ENCODE results near the gene MASP1.

DNA sequence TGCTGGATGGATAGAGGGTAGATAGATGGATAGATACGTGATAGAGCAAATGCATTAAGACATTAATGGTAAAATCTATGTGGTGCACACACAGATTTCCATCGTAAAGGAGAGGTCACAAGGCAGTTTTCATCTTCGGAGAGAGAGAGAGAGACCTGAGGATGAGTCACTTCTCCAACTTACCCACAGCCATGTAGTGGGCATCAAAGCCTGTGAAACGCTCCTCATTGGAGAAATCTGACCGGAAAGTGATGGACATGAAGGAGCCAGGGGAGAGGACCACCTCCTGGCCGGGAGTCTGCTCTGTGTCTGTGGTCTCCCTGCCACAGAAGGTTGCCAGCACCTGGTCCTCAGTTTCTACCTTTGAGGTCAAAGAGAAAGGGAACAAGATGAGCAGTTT lies 29.2 kb downstream of the MASP1 start:
- no peak for TF ChIP-seq FOXP2 (optimal IDR thresholded peaks at IDR 0.05; ENCODE audit: borderline replicate concordance, extremely low read depth, extremely low read length, insufficient read depth)
- no peak for TF ChIP-seq POLR2AphosphoS5 (IDR thresholded peaks at IDR 0.05; ENCODE audit: low read depth, low read length)
- no peak for TF ChIP-seq REST (IDR thresholded peaks at IDR 0.05; ENCODE audit: insufficient read depth in 1 of 2, low read depth in 2 of 2, low read length in 2 of 2)
- no peak for TF ChIP-seq TAF1 (IDR thresholded peaks at IDR 0.05; ENCODE audit: borderline replicate concordance, insufficient read depth, low read length)
